Measurements from ENCODE around the gene ACBD3.

ACBD3 gene

GRCh38 chr1:226097866-226098625 lies 88.5 kb downstream of the ACBD3 start:
- H3K27ac ChIP-seq: peak overlapping the region in 2 of 21 experiments; percentile 6 to 55
- H3K4me3 ChIP-seq: no peak overlapping the region

- no peak overlapping the region for H3K4me3 ChIP-seq
- no peak overlapping the region for H3K27ac ChIP-seq
Observed at GRCh38 chr1:226095286-226095685, 91.3 kb downstream of the ACBD3 start.

Measured in skin epidermis (tissue), 12 donors.